ENCODE results near the gene CNTRL.

- TF ChIP-seq CTCF (IDR thresholded peaks at IDR 0.05) (no peak), POLR2A (IDR thresholded peaks at IDR 0.05) (no peak)
Measured at GRCh38 chr9:121206516-121207370, 132.0 kb downstream of the CNTRL start.
